ENCODE results near the gene ARHGEF1. TPM values are rescaled to one million over a fixed set of nuclear protein-coding genes. Genes with fewer than 3 reads are reported as not detected.

ARHGEF1 gene
- total and polyA plus RNA-seq, 2 donors: 20.1 to 59.2 TPM

DNA sequence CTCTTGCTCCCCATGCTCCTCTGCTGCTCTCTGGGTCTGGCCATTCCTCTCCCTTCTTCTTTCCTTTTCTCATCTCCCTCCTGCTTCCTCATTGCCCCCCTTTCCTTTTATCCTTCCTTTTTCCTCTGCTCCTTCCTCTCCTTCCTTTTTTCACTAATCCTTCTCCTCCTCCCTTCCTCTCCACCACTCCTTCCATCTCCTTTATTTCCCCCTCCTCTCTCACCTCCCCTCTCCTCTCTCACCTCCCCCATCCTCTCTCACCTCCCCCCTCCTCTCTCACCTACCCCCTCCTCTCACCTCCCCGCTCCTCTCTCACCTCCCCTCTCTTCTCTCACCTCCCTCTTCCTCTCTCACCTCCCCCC is 13.6 kb downstream of the ARHGEF1 start:
- no peak overlapping the region for H3K27ac ChIP-seq (ENCODE audit: low read depth)
- no peaks in the 10 kb centered on the region for H3K4me1 ChIP-seq (ENCODE audit: insufficient read depth)
- peaks cover 6% of the 10 kb centered on the region for H3K36me3 ChIP-seq (ENCODE audit: insufficient read depth)
- H3K4me3 ChIP-seq (ENCODE audit: low read depth, low read length): no peak overlapping the region
- DNase-seq (ENCODE audit: extremely low spot score): no peak
- WGBS: 92% methylated on average over 1 of the region's 1 CpG

DNA sequence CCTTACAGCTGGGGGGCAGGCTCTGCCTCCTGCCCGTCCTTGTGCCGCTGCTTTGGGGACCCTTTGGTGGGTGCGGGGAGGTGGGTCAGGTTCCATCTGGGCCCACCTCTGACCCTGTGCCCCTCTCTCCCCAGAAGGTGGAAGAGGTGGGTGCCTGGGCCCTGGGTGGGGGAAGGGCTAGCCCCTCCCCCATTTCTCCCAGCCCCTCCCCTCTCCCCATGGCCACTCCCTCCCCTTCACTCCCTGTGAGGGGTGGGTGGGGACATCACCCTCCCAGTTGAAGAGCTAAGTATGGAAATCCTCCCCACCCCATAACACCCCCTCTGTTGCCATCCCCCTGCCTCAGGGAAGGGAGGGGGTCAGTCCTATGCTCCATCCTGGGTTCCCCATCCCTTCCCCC is 14.2 kb downstream of the ARHGEF1 start:
- Histone ChIP-seq H3K36me3 (ENCODE audit: insufficient read depth) (peaks cover 8% of the 10 kb centered on the region), H3K4me1 (ENCODE audit: insufficient read depth) (no peaks in the 10 kb centered on the region), H3K4me3 (ENCODE audit: low read depth, low read length) (no peak overlapping the region), H3K27ac (ENCODE audit: low read depth) (no peak overlapping the region)
- 94% methylated on average over 3 of the region's 3 CpGs for whole genome bisulfite sequencing
- no peak for DNase-seq (ENCODE audit: extremely low spot score)

DNA sequence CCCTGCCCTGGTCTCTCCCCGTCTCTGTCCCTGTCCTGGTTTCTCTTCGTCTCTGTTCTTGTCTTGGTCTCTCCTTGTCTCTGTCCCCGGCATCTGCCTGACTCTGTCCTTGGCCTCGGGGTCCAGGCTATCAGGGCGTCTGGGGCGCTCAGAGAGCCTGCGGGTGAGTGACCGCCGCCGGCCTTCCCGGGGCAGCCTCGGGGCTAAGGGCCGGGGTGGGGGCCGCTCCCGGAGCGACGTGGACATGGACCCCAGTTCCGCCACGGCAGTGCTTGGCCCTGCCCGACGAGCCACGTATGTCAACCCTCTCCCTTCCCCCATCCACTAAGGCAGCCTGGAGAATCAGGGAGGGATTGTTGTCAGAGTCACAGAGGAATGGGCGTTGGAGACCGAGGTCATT is 14.8 kb downstream of the ARHGEF1 start:
- DNase-seq (ENCODE audit: extremely low spot score): no peak
- H3K4me1 ChIP-seq (ENCODE audit: insufficient read depth): no peaks in the 10 kb centered on the region
- peaks cover 8% of the 10 kb centered on the region for H3K36me3 ChIP-seq (ENCODE audit: insufficient read depth)
- H3K4me3 ChIP-seq (ENCODE audit: low read depth, low read length): no peak overlapping the region
- 90% methylated on average over 24 of the region's 24 CpGs for WGBS
- H3K27ac ChIP-seq (ENCODE audit: low read depth): no peak overlapping the region

- peaks cover 8% of the 10 kb centered on the region for H3K36me3 ChIP-seq (ENCODE audit: insufficient read depth)
- no peak for DNase-seq (ENCODE audit: extremely low spot score)
- no peak overlapping the region for H3K4me3 ChIP-seq (ENCODE audit: low read depth, low read length)
- H3K27ac ChIP-seq (ENCODE audit: low read depth): no peak overlapping the region
- H3K4me1 ChIP-seq (ENCODE audit: insufficient read depth): no peaks in the 10 kb centered on the region
- WGBS: 92% methylated on average over 15 of the region's 15 CpGs
These were observed 15.3 kb downstream of the ARHGEF1 start for GRCh38 chr19:41898235-41898634.

DNA sequence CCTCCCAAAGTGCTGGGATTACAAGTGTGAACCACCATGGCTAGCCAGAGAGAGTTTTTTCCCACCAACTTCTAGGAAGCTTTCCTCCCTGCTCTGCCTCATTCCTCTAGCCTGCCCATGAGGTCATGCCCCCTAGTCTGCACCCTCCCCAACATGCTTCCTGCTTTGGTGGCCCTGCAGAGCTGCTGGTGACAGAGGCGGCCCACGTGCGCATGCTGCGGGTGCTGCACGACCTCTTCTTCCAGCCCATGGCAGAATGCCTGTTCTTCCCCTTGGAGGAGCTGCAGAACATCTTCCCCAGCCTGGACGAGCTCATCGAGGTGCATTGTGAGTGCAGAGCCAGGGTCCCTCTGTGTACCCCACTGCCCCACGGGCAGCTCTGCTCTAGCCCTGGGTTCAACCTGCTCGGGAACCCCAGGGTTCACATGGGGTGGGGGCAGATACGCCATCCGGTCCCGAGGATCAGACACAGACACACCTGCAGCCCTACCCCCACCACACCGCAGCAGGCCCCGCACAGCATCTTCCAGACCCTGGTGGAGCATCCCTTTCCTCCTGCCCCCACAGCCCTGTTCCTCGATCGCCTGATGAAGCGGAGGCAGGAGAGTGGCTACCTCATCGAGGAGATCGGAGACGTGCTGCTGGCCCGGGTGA is 18.9 kb downstream of the ARHGEF1 start:
- Histone ChIP-seq H3K4me1 (ENCODE audit: insufficient read depth) (no peaks in the 10 kb centered on the region), H3K4me3 (ENCODE audit: low read depth, low read length) (no peak overlapping the region), H3K36me3 (ENCODE audit: insufficient read depth) (peaks cover 11% of the 10 kb centered on the region), H3K27ac (ENCODE audit: low read depth) (no peak overlapping the region)
- WGBS: 93% methylated on average over 21 of the region's 21 CpGs
- DNase-seq (ENCODE audit: extremely low spot score): no peak

DNA sequence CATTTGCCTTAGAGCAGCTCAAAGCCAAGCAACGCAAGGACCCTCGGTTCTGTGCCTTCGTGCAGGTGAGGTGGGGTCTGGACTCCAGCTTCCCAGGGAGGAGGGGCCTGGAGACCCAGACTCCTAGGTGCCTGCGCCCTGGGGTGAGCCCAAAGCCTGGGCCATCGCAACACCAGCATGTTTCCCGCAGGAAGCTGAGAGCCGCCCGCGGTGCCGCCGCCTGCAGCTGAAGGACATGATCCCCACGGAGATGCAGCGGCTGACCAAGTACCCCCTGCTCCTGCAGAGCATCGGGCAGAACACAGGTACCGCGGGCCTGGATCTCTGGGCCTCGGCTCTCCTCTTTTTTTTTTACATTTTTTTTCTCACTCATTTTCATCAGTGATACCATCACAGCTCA is 19.6 kb downstream of the ARHGEF1 start:
- H3K4me1 ChIP-seq (ENCODE audit: insufficient read depth): no peaks in the 10 kb centered on the region
- H3K36me3 ChIP-seq (ENCODE audit: insufficient read depth): peaks cover 11% of the 10 kb centered on the region
- no peak for DNase-seq (ENCODE audit: extremely low spot score)
- no peak overlapping the region for H3K27ac ChIP-seq (ENCODE audit: low read depth)
- H3K4me3 ChIP-seq (ENCODE audit: low read depth, low read length): no peak overlapping the region
- WGBS: 94% methylated on average over 17 of the region's 17 CpGs

DNA sequence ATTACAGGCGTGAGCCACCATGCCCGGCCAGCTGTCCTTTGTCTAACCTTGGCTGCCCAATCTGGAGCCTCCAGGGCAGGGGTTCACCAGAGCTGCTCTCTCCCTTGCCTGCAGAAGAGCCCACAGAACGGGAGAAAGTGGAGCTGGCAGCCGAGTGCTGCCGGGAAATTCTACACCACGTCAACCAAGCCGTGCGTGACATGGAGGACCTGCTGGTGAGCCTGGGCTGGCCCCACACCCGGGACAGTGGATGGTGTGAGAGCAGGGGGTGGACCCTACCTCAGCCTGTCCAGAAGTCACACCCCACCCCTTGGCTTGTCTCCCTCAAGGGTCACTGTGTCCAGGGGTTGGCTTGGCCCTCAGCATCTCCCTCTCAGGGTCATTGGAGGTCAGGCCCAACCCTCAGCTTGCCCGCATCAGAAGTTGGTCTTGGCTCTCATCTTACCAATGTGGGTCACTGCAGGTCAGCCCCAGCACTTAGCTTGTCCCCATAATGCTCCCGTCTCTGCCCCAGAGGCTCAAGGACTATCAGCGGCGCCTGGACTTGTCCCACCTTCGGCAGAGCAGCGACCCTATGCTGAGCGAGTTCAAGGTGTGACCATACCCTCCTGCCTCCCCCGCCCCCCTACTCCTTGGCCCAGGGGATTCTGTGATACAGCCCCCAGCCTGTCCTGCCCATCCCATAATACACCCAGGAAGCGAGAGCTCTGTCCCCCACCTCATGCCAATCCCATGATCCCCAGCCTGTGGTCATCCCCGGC is 20.4 kb downstream of the ARHGEF1 start:
- peaks cover 11% of the 10 kb centered on the region for H3K36me3 ChIP-seq (ENCODE audit: insufficient read depth)

DNA sequence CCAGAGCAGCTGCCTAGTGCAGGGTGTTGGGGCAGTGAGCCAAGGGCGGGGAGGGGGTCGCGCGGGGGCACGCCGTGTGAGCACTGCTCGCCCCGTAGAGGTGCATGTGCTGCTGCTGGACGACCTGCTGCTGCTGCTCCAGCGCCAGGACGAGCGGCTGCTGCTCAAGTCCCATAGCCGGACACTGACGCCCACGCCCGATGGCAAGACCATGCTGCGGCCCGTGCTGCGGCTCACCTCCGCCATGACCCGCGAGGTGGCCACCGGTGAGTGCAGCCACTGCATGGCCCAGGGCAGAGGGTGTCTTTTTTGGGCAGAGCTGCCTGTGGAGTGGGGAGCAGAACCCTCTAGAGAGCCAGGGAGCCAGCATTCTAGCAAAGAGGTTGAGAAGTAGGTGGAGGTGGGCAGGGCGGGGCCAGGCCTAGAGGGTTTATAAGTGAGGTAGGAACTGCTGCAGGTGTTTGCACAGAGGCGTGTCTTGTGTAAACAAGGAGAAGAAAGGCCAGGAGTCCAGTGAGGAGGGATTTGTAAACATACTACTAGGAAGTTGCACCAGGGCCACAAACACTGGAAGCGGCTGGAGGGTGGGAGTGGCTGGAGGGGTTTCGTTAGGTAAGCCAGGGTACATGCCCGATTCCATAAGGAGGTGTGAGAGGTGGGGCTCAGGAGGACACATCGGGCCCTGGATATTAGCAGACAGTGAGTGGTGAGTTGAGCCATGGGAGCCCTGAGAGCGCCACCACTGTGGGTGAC is 21.3 kb downstream of the ARHGEF1 start:
- WGBS: 85% methylated on average over 30 of the region's 30 CpGs
- H3K27ac ChIP-seq (ENCODE audit: low read depth): no peak overlapping the region
- DNase-seq (ENCODE audit: extremely low spot score): peak; percentile 48
- no peaks in the 10 kb centered on the region for H3K4me1 ChIP-seq (ENCODE audit: insufficient read depth)
- peaks cover 11% of the 10 kb centered on the region for H3K36me3 ChIP-seq (ENCODE audit: insufficient read depth)
- no peak overlapping the region for H3K4me3 ChIP-seq (ENCODE audit: low read depth, low read length)

More for the DNA sequence above, 20.4 kb downstream of the ARHGEF1 start:
- no peak overlapping the region for H3K4me3 ChIP-seq (ENCODE audit: low read depth, low read length)
- DNase-seq (ENCODE audit: extremely low spot score): no peak
- H3K4me1 ChIP-seq (ENCODE audit: insufficient read depth): no peaks in the 10 kb centered on the region
- H3K27ac ChIP-seq (ENCODE audit: low read depth): no peak overlapping the region
- 93% methylated on average over 19 of the region's 19 CpGs for WGBS

- WGBS: 86% methylated on average over 24 of the region's 24 CpGs
- no peak overlapping the region for H3K4me3 ChIP-seq (ENCODE audit: low read depth, low read length)
- no peak for DNase-seq (ENCODE audit: extremely low spot score)
- peaks cover 11% of the 10 kb centered on the region for H3K36me3 ChIP-seq (ENCODE audit: insufficient read depth)
- H3K27ac ChIP-seq (ENCODE audit: low read depth): no peak overlapping the region
- H3K4me1 ChIP-seq (ENCODE audit: insufficient read depth): no peaks in the 10 kb centered on the region
These were observed 22.5 kb downstream of the ARHGEF1 start for GRCh38 chr19:41905273-41906002.

- WGBS: 73% methylated on average over 9 of the region's 9 CpGs
These were observed 23.3 kb downstream of the ARHGEF1 start for GRCh38 chr19:41906271-41906670.

GRCh38 chr19:41906916-41907680 is 24.1 kb downstream of the ARHGEF1 start:
- Histone ChIP-seq H3K36me3 (ENCODE audit: insufficient read depth) (peaks cover 9% of the 10 kb centered on the region), H3K27ac (ENCODE audit: low read depth) (no peak overlapping the region), H3K4me3 (ENCODE audit: low read depth, low read length) (no peak overlapping the region), H3K4me1 (ENCODE audit: insufficient read depth) (no peaks in the 10 kb centered on the region)
- DNase-seq (ENCODE audit: extremely low spot score): no peak
- 73% methylated on average over 21 of the region's 21 CpGs for WGBS

More at GRCh38 chr19:41906271-41906670, 23.3 kb downstream of the ARHGEF1 start:
- no peak overlapping the region for H3K4me3 ChIP-seq (ENCODE audit: low read depth, low read length)
- no peak overlapping the region for H3K27ac ChIP-seq (ENCODE audit: low read depth)
- no peak for DNase-seq (ENCODE audit: extremely low spot score)
- no peaks in the 10 kb centered on the region for H3K4me1 ChIP-seq (ENCODE audit: insufficient read depth)
- peaks cover 11% of the 10 kb centered on the region for H3K36me3 ChIP-seq (ENCODE audit: insufficient read depth)

- no peak overlapping the region for H3K4me3 ChIP-seq (ENCODE audit: low read depth, low read length)
- H3K4me1 ChIP-seq (ENCODE audit: insufficient read depth): no peaks in the 10 kb centered on the region
- H3K27ac ChIP-seq (ENCODE audit: low read depth): no peak overlapping the region
- DNase-seq (ENCODE audit: extremely low spot score): no peak
- peaks cover 6% of the 10 kb centered on the region for H3K36me3 ChIP-seq (ENCODE audit: insufficient read depth)
- 79% methylated on average over 25 of the region's 25 CpGs for WGBS
These were observed 25.1 kb downstream of the ARHGEF1 start for GRCh38 chr19:41907994-41908615.

All from urinary bladder (tissue), 4 donors.